Measurements from ENCODE around the gene TOMM22.
A peak's percentile ranks its signal among the peaks of the same experiment; 100 is the strongest.

The TOMM22 gene

GRCh38 chr22:38715852-38716251, 34.1 kb downstream of the TOMM22 start:
- DNase-seq, result no peak

GRCh38 chr22:38716271-38716670, 34.5 kb downstream of the TOMM22 start:
- no peak for DNase-seq

DNA sequence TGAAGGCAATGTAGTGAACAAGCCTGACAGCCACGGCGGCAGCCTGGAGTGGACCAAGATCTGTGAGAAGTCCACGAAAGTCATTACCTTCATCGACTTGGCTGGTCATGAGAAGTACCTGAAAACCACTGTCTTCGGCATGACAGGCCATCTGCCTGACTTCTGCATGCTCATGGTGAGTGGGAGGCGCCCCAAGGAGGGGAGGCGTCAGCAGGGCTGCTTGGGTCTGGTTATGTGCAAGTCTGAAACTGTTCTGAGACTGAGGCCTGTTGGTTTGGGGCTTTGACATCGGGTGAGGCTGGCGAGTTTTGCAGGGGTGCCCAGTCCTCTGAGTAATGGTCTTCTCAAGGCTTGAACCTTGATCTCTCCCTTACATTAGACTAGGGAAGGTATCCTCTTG, 35.1 kb downstream of the TOMM22 start:
- DNase-seq, result no peak

- no peak for DNase-seq
Measured at GRCh38 chr22:38717244-38717643, 35.5 kb downstream of the TOMM22 start.

DNA sequence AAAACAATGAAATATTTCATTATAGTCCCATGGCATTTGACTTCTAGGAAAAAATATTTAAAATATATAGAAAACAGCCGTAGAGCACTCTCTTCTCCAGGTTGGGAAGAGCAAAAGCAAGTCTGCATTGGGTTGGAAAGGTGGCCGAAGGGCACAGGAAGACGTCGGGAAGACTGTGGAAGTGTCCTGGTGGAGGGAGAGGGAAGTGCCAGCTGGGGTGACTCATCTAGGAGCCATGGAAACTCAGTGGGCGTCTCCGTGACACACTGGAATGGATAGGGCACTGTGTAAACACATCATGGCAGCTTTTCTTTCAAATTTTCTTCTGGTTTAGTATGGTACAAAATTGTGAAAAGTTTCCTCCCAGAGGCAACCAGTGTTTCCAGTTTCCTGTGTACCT, 36.7 kb downstream of the TOMM22 start:
- no peak for DNase-seq

GRCh38 chr22:38719196-38719595, 37.4 kb downstream of the TOMM22 start:
- DNase-seq, result no peak

- no peak for DNase-seq
Measured at GRCh38 chr22:38720350-38720749, 38.6 kb downstream of the TOMM22 start.

- DNase-seq, result no peak
Measured at GRCh38 chr22:38721551-38721950, 39.8 kb downstream of the TOMM22 start.

GRCh38 chr22:38724176-38724575, 42.4 kb downstream of the TOMM22 start:
- no peak for DNase-seq

DNA sequence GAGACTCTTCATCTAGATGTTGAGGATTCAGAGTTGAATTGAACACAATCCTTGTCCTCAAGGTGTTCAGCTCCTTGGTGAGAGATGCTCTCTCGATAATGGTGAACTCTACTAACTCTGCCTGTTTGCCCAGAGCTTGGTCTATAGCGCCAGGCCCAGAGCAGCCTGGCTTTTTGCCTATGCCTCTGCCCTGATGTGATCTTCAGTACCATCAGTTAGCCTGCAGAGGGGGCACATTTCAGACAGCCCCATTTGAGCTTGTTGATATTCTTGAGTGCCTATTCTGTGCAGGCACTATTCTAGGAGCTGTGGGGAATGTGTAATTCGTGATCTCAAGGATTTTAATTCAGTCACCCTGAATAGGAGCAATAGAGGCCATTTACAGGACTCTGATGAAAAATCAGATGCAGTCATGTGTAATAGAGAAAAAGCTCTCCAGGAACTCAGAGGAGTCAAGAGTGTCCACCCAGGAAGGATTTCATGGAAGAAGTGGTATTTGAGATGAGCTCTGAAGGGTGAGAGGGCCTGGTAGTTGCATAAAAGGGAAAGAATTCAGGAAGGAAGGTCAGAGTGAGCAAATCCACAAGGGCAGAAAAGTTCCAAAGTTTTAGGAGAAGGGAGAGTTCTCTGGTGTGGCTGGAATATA, 43.3 kb downstream of the TOMM22 start:
- DNase-seq, result peak; percentile 57 to 67

GRCh38 chr22:38725900-38726655, 44.3 kb downstream of the TOMM22 start:
- DNase-seq, result no peak

- no peak for DNase-seq
Measured at GRCh38 chr22:38727123-38727522, 45.4 kb downstream of the TOMM22 start.

GRCh38 chr22:38727530-38728451, 46.0 kb downstream of the TOMM22 start:
- no peak for DNase-seq

GRCh38 chr22:38728871-38729796, 47.4 kb downstream of the TOMM22 start:
- no peak for DNase-seq

DNA sequence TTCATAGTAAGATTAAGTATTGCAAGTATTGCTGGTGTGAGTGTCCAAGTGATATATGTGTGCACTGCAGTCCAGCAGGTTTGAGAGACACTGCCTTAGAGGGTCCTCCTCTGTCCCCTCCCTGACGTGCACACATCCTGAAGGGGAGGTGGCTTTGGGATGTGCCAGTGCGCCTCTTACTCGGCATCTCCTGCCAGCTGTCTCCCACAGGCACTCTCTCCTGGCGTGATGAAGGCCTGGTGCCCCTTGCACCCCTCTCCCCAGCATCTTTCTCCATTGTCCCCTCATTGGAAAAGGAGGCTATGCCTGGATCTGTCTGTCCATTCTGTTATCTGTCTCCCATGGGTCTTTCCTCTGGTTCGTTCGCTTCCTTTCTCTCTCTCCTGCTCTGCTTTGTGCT, 48.2 kb downstream of the TOMM22 start:
- no peak for DNase-seq

GRCh38 chr22:38730411-38730871, 48.7 kb downstream of the TOMM22 start:
- no peak for DNase-seq

- no peak for DNase-seq
Measured at GRCh38 chr22:38731703-38732161, 50.0 kb downstream of the TOMM22 start.

- no peak for DNase-seq
Measured at GRCh38 chr22:38732251-38732815, 50.6 kb downstream of the TOMM22 start.

GRCh38 chr22:38733329-38733723, 51.6 kb downstream of the TOMM22 start:
- peak; percentile 12 to 33 for DNase-seq

- DNase-seq, result no peak
Measured at GRCh38 chr22:38733724-38734381, 52.1 kb downstream of the TOMM22 start.

- DNase-seq, result no peak
Measured at GRCh38 chr22:38734421-38735100, 52.8 kb downstream of the TOMM22 start.
